ENCODE results near the gene IRAK1. TPM values are rescaled to one million over a fixed set of nuclear protein-coding genes. Genes with fewer than 3 reads are reported as not detected.
A peak's percentile ranks its signal among the peaks of the same experiment; 100 is the strongest.

Gene IRAK1
- total RNA-seq, 1 donor from 2014 or later = 74.2 TPM

DNA sequence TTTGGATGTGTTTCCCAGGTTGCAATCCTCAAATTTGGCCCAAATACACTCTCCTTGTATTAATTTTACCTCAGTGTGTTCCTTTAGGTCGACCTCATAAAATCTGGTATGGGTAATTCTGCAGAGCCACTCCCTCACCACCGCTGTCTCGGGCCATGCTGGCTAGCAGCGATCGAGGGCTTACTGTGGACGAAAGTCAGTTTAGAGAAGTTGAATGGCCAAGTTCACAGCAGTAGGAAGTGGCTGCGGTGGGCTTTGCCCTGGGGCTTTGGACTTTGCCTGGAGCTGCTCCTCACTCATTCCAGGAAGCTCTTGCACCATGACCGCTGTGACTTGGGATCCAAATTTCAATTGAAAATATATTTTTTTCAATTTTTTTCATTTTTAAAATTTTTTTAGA, 27.5 kb downstream of the IRAK1 start:
- no peak overlapping the region for H3K4me3 Mint-ChIP-seq (ENCODE audit: unreplicated experiment)
- no peak overlapping the region for H3K27ac Mint-ChIP-seq (ENCODE audit: unreplicated experiment)
- no peaks in the 10 kb centered on the region for H3K9me3 Mint-ChIP-seq (ENCODE audit: unreplicated experiment)
- TF ChIP-seq, protein P1, sequence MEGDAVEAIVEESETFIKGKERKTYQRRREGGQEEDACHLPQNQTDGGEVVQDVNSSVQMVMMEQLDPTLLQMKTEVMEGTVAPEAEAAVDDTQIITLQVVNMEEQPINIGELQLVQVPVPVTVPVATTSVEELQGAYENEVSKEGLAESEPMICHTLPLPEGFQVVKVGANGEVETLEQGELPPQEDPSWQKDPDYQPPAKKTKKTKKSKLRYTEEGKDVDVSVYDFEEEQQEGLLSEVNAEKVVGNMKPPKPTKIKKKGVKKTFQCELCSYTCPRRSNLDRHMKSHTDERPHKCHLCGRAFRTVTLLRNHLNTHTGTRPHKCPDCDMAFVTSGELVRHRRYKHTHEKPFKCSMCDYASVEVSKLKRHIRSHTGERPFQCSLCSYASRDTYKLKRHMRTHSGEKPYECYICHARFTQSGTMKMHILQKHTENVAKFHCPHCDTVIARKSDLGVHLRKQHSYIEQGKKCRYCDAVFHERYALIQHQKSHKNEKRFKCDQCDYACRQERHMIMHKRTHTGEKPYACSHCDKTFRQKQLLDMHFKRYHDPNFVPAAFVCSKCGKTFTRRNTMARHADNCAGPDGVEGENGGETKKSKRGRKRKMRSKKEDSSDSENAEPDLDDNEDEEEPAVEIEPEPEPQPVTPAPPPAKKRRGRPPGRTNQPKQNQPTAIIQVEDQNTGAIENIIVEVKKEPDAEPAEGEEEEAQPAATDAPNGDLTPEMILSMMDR (IDR thresholded peaks at IDR 0.05) = no peak
- DNase-seq (ENCODE audit: extremely low spot score, unreplicated experiment) = no peak
- no peaks in the 10 kb centered on the region for H3K36me3 Mint-ChIP-seq (ENCODE audit: unreplicated experiment)
- no peaks in the 10 kb centered on the region for H3K4me1 Mint-ChIP-seq (ENCODE audit: unreplicated experiment)
- H3K27me3 Mint-ChIP-seq (ENCODE audit: unreplicated experiment) = peaks cover 3% of the 10 kb centered on the region

DNA sequence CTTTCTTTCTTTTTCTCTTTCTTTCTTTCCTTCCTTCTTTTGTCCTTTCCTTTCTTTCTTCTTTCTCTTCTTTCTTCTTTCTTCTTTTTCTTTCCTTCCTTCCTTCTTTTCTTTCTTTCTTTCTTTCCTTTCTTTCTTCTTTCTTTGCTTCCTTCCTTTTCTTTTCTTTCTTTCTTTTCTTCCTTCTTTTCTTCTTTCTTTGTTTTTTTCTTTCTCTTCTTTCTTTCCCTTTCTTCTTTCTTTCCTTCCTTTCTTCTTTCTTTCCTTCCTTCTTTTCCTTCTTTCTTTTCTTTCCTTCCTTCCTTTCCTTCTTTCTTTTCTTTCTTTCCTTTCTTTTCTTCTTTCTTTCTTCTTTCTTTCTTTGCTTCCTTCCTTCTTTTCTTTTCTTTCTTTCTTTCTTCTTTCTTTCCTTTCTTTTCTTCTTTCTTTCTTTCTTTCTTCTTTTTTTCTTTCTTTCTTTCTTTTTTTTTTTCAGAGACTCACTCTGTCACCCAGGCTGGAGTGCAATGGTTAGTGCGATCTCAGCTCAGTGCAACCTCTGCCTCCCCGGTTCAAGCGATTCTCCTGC, 28.6 kb downstream of the IRAK1 start:
- Mint-ChIP-seq H3K4me1 (ENCODE audit: unreplicated experiment) (peaks cover under 1% of the 10 kb centered on the region), H3K9me3 (ENCODE audit: unreplicated experiment) (no peaks in the 10 kb centered on the region)

DNA sequence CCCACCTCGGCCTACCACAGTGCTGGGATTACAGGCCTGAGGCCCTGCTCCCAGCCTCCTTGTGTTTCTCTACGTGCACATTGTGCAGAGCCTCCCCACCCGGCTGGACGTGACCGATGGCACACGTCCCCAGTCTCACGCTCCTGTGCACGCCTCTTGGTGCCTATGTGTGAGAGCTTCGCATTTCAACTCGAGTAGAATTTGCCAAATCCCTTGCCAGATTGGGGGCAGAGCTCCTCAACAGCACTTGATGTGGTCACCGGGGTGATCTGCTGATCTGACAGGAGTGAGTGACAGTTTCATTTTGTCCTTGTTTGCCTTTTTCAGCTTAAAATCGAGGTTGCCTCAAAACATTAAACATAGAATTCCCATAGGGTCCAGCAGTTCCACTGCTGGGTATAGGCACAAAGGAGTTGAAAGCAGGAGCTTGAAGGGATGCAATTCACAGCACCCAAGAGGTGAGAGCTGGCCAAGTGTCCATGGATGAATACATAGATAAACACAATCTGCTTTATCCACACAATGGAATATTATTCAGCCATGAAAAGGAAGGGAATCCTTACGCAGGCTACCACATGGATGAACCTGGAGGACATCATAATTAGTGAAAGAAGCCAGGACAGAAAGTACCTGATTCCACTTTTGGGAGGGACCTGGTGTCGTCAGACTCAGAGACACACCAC, 29.6 kb downstream of the IRAK1 start:
- peaks cover 10% of the 10 kb centered on the region for H3K4me1 Mint-ChIP-seq (ENCODE audit: unreplicated experiment)
- no peaks in the 10 kb centered on the region for H3K27me3 Mint-ChIP-seq (ENCODE audit: unreplicated experiment)
- no peaks in the 10 kb centered on the region for H3K36me3 Mint-ChIP-seq (ENCODE audit: unreplicated experiment)
- TF ChIP-seq, protein P1 (IDR thresholded peaks at IDR 0.05) = no peak
- H3K9me3 Mint-ChIP-seq (ENCODE audit: unreplicated experiment) = no peaks in the 10 kb centered on the region
- H3K4me3 Mint-ChIP-seq (ENCODE audit: unreplicated experiment) = no peak overlapping the region
- DNase-seq (ENCODE audit: extremely low spot score, unreplicated experiment) = no peak
- no peak overlapping the region for H3K27ac Mint-ChIP-seq (ENCODE audit: unreplicated experiment)

More for the DNA sequence above, 28.6 kb downstream of the IRAK1 start:
- Mint-ChIP-seq H3K27me3 (ENCODE audit: unreplicated experiment) (no peaks in the 10 kb centered on the region), H3K27ac (ENCODE audit: unreplicated experiment) (no peak overlapping the region), H3K36me3 (ENCODE audit: unreplicated experiment) (no peaks in the 10 kb centered on the region), H3K4me3 (ENCODE audit: unreplicated experiment) (no peak overlapping the region)
- DNase-seq (ENCODE audit: extremely low spot score, unreplicated experiment) = no peak
- TF ChIP-seq, protein P1 (IDR thresholded peaks at IDR 0.05) = no peak

DNA sequence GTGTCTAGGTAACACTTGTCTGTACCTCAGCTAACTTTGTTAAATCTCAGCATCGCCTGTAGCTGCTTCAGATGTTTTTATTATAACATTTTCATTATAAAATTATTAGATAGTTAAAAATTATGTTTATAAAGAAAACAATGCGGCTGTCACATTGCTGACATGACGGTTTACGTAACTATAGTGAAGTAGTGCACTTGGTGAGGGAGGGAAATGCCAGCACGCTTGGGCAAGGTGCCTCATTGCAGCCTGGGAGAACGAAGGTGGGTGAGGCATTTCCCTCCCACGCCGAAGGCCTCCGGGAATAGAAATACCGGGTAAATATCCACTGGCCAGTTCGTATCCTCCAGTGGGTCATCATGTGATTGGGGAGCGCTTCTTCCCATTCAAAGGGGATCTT, 31.2 kb downstream of the IRAK1 start:
- no peak overlapping the region for H3K27ac Mint-ChIP-seq (ENCODE audit: unreplicated experiment)
- H3K27me3 Mint-ChIP-seq (ENCODE audit: unreplicated experiment) = no peaks in the 10 kb centered on the region
- TF ChIP-seq, protein P1 (IDR thresholded peaks at IDR 0.05) = no peak
- H3K4me3 Mint-ChIP-seq (ENCODE audit: unreplicated experiment) = no peak overlapping the region
- H3K36me3 Mint-ChIP-seq (ENCODE audit: unreplicated experiment) = no peaks in the 10 kb centered on the region
- H3K9me3 Mint-ChIP-seq (ENCODE audit: unreplicated experiment) = no peaks in the 10 kb centered on the region
- peaks cover 16% of the 10 kb centered on the region for H3K4me1 Mint-ChIP-seq (ENCODE audit: unreplicated experiment)
- no peak for DNase-seq (ENCODE audit: extremely low spot score, unreplicated experiment)

DNA sequence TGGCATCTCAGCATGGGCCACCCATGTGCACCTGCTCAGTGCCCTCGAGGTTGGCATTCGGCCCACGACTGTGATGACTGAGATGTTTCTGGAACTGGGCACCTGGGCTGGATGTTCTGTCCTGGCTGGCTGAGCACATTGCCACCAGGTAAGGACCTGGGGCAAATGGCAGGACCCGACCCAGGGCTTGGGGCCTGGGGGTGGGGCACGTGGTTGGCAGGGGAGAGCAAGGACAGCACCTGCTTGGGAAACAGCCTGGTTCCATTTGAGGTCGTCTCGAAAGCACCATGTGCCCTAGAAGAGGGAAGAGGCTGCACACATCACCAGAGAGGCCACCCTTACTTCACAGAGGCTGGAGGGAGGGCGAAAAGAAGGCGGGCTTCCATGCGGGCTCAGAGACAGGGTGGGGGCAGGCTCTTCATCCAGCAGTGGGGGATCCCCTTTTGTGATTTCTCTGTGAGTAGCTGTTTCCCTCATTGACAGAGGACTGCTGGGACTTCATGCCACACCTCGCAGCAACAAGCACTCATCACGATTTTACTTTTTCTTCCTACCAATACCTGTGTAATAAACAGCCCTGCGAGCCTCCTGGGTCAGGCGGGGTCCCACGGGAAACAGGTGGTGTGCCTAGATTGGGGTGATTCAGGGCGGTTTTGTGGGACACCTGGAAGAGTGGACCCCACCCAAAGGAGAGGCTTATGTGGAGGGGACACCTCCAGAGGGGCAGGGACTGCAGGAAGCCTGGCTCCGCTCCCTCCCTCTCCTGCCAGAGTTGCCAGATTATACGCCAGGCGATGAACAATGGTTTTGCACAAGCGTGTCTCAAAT, 35.1 kb downstream of the IRAK1 start:
- H3K9me3 Mint-ChIP-seq (ENCODE audit: unreplicated experiment) = no peaks in the 10 kb centered on the region
- H3K27ac Mint-ChIP-seq (ENCODE audit: unreplicated experiment) = peak overlapping the region; percentile 93
- H3K27me3 Mint-ChIP-seq (ENCODE audit: unreplicated experiment) = no peaks in the 10 kb centered on the region
- DNase-seq (ENCODE audit: extremely low spot score, unreplicated experiment) = no peak
- peaks cover 7% of the 10 kb centered on the region for H3K36me3 Mint-ChIP-seq (ENCODE audit: unreplicated experiment)
- no peak overlapping the region for H3K4me3 Mint-ChIP-seq (ENCODE audit: unreplicated experiment)
- TF ChIP-seq, protein P1 (IDR thresholded peaks at IDR 0.05) = no peak
- H3K4me1 Mint-ChIP-seq (ENCODE audit: unreplicated experiment) = peaks cover 16% of the 10 kb centered on the region
